GM12891 (cell line): ENCODE measurements around the gene HTRA3.

Experiments used
- POLR2AphosphoS5 ChIP-seq: IDR thresholded peaks from 2 replicates; pipeline ENCODE4 v1.6.1; 2011; ENCODE audit warnings: low read depth, low read length, control low read depth
- SPI1 ChIP-seq: IDR thresholded peaks from 2 replicates; pipeline ENCODE4 v1.6.1; 2011; ENCODE audit warnings: low read depth, low read length, control low read depth
- TAF1 ChIP-seq: IDR thresholded peaks from 2 replicates; pipeline ENCODE4 v1.6.1; 2011; ENCODE audit warnings: low read depth, low read length, control low read depth

DNA sequence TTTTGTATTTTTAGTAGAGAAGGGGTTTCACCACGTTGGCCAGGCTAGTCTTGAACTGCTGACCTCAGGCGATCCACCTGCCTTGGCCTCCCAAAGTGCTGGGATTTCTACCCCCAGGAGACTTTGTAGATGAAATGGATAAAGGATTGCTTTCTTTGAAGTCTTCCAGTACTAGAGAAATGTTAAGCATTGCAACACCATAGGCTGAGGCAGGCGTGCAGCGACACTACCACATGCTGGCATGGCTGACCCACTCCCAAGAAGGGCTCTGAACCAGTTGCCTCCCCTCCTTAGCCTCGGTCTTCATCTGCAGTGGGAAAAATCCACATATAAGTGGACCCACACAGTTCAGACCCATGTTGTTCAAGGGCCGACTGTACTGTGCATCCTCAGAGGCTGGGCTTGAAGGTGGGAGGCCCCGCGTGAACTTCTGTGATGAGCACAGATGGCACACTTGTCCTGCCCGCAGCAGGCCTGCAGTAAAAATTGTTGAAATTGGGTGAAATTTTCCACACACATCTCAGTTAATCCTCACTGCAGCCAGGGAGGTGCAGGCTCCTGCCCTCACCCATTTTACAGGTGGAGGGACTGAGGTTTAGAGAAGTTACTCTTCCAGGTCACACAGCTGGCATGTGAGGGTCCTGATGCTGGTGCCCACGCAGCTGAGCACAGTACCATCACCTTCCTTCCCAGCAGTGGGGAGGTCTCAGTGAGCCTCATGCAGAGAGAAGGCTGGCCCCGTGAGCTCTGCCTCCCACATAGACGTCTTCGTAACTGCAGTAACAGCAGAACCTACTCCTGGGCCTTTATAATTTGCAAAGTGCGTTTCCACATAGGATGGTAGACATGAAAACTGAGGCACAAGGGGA lies 35.5 kb downstream of the HTRA3 start:
- TF ChIP-seq SPI1 (no peak), TAF1 (no peak), POLR2AphosphoS5 (no peak)
